ENCODE measurements around the gene KIF5A.

DNA sequence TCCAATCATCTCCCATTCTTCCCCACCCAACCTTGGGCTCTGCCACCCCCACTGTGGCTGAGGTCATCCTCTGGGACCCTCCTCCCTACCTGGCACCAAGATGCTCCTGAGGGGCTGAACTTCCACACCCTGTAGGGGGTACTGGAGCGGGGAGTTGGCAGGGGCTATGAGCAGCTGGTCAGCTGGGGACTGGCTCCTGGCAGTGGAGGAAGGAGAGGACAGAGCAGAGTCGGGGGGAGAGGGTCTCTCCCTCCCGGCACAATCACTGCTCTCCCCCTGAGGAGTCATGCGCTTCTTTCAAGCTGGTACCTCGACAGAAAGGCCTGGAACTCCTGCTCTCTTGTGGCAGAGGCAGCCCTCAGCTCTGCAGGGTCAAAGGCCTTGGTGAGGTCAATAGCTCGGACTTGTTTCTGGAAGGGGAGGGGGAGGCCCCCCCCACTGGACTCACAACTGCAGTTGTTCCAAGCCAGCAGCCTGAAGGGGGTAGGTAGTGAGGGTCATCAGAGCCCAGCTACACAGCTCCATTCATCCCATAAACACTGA is 81.1 kb downstream of the KIF5A start:
- TF ChIP-seq CTCF (IDR thresholded peaks at IDR 0.05) (no peak), POLR2AphosphoS5 (IDR thresholded peaks at IDR 0.05; ENCODE audit: low read depth, low read length) (no peak), TCF7L2 (IDR thresholded peaks at IDR 0.05; ENCODE audit: low read depth, low read length) (no peak), SIN3A (IDR thresholded peaks at IDR 0.05; ENCODE audit: borderline replicate concordance, insufficient read depth, low read depth, low read length) (no peak)
